GM21576 (cell line): ENCODE data around the gene CPLX3.

Source experiments
- ATAC-seq: cut with Tn5 transposase; IDR thresholded peaks from one replicate; pipeline ENCODE4 v1.9.1; 2021; ENCODE audit warnings: mild to moderate bottlenecking, moderate library complexity; ENCODE audit not compliant: unreplicated experiment

CPLX3 gene

DNA sequence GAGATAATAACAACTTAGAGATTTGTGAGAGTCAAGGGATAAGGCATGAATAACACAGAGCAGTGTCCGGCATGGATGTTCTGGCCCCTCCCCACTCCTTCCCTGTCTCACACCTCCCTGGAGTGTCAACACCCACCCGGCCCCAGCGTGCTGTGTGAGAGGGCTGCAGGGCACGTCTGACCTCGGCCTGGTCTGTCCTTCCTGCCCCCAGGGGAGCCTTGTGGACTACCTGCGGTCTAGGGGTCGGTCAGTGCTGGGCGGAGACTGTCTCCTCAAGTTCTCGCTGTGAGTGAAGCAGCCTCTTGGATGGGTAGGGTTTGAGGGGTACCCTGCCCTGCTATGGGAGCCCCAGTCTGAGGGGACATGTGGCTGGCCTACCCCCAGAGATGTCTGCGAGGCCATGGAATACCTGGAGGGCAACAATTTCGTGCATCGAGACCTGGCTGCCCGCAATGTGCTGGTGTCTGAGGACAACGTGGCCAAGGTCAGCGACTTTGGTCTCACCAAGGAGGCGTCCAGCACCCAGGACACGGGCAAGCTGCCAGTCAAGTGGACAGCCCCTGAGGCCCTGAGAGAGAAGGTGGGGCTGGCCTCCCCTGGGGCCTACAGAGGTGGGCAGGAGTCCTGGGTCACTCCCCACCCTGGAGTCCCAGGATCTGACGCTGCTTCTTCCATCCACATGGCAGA lies 25.0 kb upstream of the CPLX3 start:
- ATAC-seq, result no peak

DNA sequence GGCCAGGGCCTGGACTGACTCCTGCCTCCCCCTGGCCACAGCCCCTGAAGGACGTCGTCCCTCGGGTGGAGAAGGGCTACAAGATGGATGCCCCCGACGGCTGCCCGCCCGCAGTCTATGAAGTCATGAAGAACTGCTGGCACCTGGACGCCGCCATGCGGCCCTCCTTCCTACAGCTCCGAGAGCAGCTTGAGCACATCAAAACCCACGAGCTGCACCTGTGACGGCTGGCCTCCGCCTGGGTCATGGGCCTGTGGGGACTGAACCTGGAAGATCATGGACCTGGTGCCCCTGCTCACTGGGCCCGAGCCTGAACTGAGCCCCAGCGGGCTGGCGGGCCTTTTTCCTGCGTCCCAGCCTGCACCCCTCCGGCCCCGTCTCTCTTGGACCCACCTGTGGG lies 24.1 kb upstream of the CPLX3 start:
- ATAC-seq, result no peak

DNA sequence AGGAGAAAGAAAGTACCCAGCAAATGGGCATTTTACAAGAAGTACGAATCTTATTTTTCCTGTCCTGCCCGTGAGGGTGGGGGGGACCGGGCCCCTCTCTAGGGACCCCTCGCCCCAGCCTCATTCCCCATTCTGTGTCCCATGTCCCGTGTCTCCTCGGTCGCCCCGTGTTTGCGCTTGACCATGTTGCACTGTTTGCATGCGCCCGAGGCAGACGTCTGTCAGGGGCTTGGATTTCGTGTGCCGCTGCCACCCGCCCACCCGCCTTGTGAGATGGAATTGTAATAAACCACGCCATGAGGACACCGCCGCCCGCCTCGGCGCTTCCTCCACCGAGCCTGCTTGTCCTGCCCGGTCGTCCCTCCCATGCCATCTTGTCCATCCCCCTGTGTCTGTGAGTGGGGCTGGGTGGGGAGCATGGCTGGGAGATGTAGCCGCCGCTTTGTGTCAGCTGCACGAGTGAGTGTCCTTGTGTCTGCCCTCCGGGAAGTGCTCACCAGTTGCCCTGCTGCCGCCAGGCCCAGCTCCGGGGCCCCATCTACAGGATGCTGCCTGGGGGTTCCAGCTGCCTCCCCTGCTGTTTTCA lies 23.5 kb upstream of the CPLX3 start:
- ATAC-seq, result no peak

DNA sequence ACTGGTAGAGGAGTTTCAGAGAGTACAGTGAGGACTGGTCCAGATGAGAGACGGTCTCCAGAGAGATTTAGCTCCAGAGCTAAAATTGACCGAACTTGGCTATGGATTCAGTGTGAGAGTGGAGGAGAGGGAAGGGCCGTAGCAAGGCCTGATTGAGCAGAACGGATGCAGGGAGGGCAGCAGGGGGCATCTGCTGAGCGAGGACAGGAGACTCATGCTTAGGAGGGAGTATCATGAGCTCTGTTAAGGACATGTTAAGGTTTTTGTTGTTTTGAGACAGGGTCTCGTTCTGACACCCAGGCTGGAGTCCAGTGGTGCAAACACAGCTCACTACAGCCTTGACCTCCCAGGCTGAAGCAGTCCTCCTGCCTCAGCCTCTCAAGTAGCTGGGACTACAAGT lies 21.5 kb upstream of the CPLX3 start:
- no peak for ATAC-seq

DNA sequence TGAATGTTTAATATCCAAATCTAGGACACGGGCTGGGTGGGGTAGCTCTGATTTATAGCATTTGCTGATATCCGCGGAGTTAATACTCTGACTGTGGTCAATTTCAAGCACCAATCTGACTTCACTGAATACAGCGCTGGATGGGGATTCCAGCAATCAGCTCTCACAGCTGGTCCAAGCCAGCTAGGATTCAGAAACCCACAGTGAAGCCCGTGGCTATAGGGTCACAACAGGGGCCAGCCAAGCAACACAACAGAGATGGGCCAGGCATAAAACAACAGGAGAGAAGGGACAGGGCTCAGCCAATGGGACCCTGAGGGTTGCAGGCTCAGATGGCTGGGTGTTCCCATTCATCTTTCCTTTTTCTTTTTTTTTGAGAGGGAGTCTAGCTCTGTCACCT lies 19.1 kb upstream of the CPLX3 start:
- ATAC-seq, result no peak

DNA sequence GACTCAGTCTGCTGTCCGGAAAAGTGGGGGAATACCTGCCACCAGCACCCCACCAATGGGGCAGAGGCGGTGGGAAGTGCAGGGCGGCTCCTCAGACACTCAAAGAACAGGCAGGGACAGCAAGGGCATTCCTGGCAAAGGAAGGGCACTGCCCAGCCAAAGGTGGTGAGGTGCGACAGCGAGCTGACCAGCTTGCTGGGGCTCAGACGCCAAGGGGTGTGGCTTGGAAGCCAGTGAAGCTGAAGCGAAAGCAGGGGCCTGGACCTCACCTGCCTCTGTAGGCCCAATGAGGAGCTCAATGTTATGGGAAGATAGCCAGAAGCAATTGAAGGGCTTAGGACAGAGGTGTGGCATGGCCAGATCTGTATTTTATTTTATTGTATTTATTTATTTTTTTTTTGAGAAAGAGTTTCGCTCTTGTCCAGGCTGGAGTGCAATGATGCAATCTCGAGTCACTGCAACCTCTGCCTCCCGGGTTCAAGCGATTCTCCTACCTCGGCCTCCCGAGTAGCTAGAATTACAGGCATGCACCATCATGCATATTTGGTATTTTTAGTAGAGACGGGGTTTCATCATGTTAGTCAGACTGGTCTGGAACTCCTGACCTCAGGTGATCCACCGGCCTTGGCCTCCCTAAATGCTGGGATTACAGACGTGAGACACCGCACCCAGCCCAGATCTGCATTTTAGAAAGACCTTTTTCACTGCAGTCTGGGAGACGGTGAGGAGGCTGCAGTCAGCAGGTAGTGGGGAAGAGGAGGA lies 18.2 kb upstream of the CPLX3 start:
- no peak for ATAC-seq

DNA sequence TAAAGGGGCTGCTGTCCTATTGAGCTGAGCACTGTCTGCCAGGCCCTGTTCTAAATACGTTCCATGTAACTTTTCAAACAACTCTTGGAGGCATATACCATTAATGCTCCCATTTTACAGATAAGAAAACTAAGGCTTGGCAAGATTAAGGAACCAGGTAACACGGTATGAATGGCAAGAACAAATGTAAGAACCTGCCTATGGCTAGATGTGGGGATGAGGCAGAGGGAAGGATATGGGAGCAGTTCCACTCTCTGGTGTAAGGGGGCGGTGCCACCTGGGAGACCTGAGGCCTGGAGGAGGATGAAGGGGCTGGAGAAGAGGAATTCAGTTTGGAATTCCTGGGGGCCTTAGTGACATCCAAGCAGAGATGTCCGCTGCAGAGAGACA lies 17.6 kb upstream of the CPLX3 start:
- ATAC-seq, result no peak

DNA sequence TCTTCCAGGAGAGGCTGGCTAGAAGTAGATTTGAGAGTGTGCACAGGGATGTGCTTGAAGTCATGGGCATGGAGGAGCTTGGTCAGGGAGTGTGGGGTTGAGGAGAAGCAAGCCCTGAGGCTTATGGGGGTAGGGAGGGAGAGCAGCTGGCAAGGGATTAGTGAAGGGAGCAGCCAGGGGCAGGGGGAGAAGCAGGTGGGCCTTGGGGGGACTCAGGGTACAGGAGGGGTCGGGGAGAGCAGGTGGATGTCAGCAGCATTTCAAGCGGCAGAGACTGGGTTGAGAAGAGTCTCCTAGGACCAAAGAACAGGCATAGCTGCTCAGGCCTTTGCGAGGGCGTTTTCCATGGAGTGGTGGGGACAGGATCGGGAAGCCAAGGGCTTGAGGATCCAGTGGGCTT lies 17.2 kb upstream of the CPLX3 start:
- no peak for ATAC-seq

DNA sequence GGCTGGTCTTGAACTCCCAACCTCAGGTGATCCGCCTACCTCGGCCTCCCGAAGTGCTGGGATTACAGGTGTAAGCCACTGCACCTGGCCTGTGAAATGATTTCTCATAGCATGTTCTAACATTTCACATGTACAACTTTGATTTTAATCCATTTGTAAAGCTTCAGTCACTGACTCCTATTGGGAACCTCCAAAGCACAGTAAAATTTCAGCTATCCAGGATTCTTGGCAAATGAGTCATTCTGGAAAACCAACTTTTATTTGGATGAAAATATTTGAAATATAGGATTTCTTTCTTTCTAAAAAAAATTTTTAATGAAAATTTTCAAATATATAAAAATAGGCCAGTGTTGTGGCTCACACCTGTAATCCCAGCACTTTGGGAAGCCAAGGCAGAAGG lies 16.5 kb upstream of the CPLX3 start:
- ATAC-seq, result no peak

DNA sequence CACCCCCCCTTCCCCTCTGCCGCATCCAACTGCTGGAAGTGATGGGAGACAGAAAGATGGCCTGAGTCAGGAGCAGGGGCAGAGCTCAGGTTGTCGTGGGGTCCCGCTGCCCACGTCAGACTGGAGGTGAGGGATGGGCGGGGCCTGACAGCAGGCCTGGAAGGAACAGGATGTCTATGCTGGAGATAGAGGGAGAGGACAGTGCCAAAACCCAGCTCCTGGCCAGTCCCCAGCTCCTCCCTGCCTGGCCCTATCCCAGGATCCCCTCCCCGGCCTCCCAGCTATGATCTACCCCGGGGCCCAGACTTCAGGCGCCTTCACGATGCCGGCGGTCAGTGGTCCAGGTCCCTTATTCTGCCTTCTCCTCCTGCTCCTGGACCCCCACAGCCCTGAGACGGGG lies 13.9 kb upstream of the CPLX3 start, which contains the start of gene LMAN1L:
Gene LMAN1L, plus strand, starts transcription at position 303 of the 400 bp plus-strand sequence. Its CDS starts 20 bp downstream, at position 323.
- no peak for ATAC-seq

DNA sequence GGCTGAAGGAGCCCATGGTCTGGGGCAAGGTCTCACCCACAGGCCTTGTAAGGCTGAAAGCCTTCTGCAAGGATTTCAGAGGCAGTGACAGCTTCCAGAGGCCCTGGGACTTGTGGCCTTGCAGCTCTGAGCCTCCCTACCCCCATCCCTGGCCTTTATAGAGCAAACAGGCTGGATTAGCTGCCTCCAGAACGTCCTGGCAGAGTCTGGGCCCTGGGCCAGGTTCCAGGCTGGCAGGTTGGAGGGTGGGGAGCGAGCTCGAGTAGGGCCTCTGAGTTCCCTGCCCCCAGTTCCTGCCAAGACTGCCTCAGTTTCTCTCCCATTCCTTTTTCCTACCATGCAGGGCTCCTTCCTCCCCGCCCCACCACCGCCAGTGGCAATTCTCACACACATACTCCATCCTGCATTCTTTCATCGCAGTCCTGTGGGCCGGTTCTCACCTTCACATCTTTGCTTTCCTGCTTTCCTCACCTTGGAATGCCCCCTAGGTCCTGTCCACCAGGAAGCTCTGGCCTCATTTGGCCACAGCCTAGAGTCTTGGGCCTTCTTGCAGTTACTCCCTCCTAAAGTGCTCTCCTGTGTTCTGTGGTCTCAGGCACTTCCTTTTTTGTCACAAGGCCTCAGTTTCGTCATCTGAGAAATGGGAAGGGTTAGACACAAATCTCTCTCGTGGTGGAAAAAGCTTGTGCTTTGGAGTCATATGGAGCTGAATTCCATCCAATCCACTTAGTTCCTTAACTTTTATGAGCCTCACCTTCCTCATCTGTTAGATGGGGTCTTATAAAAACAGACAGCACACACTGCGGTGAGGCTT lies 11.1 kb upstream of the CPLX3 start:
- no peak for ATAC-seq

DNA sequence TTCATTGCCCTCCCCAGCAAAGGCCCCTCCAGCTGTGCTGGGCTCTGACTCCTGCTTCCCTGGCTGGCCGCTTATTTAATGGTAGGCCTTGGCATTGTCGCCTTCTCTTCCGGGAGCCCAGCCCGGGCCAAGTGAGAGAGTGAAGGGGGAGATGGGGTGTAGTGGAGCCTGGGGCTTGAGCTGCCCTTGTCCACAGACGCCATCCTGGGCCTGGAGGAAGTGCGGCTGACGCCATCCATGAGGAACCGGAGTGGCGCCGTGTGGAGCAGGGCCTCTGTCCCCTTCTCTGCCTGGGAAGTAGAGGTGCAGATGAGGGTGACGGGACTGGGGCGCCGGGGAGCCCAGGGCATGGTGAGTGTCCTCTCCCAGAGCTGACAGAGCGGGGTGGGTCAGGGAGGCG lies 10.5 kb upstream of the CPLX3 start:
- ATAC-seq, result no peak

DNA sequence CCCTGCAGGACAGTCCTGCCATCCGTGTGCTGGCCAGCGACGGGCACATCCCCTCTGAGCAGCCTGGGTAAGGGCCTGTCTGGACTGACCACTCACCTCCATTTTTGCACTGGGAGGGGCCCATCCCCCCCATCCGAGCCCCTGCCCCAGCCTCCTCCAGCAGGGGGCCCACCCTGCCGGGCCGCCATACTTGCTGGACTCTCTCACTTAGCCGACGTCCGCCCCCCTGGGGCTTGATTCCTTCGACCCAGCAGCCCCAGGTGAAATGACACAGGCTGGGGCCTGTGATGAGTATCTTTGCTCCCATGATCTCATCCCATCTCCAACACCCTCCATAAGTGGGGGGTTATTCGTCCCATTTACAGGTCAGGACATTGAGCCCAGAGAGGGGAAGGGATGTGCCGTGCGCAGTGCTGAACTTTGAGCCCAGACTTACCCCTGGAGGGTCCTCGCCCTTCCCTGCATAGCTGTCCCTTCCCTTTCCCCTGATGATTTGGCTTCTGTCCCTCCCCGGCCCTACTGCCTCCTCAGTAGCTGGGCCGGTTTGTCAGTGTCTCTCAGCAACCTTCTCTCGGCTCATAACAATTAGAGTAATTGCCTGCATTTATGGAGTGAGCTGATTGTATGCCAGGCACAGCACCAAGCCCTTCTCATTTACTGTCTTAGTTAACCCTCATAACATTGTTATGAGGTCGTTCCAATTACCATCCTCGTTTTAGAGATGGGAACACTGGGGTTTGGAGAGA lies 9.6 kb upstream of the CPLX3 start:
- ATAC-seq, result no peak

DNA sequence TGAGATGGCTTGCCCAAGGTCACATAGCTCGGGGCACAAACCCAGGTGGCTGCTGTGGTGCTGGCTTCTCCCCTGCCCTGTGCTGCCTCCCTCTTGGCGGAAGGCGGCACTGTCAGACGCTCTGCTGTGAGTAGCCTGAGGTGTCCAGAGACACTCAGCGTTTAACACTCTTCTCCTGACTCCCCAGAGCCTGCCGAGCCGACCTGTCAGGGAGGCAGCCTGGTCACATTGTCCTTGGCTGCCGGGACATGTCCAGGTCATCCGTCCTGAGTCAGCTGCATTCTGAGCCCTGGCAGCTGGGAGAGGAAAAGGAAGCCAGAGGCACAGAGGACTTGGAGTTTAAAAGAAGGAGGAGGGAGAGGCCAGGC lies 9.1 kb upstream of the CPLX3 start:
- ATAC-seq, result no peak

DNA sequence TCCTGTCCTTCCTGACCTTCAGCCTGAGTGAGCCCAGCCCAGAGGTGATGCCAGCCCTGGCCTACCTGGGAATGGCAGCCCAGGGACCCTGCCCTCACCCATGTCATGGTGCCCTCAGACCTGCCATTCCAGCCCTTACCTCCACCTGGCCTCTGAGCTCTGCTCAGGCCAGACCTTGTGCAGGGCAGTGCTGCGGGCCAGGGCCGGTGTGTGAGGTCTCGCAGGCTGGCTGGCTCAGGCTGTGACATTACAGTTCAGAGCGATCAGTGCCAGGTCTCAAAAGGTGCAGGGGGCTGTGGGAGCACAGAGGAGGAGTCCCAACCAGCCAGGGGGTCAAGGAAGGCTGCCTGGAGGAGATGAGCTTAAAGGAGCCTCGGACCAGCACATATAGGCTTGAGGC lies 6.4 kb upstream of the CPLX3 start:
- no peak for ATAC-seq

DNA sequence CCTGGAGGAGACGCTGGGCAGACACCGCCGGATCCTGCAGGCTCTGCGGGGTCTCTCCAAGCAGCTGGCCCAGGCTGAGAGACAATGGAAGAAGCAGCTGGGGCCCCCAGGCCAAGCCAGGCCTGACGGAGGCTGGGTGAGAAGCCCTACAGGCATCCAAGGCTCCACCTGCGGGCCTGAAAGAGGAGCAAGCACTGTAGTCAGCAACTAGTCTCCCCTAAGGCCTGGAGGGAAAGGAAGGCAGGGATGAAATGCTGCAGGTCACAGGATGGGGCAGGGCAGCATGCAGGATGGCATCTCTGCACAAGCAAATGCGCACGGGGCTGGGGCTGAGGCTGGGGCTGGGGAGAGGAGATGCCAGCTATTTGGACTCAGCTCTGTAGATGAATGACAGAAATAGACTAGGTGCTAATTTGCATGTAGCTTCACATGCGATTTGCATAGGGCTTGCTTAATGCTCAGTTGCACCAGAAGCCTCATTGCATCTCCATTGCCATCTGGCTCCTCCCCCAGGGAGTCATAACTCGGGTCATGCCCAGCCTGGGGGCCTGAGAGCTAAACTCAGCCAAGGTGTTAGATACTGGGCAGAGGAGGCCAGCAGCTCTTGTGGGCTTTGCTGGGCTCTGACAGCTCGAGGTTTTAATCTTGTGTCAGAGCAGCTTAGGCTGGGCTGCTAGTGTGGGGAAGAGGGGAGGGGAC lies 5.2 kb upstream of the CPLX3 start:
- ATAC-seq, result no peak

DNA sequence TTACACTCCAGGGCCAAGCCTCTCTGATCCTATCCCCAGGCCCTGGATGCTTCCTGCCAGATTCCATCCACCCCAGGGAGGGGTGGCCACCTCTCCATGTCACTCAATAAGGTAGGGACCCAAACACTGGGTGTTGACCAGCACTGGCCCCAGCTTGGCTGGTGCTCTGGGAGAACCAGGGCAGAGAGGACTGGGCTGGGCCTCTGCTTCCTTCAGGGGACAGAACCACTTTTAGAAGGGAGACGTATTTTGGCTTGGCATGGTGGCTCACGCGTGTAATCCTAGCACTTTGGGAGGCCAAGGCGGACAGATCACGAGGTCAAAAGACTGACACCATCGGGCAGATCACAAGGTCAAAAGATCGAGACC lies 4.7 kb upstream of the CPLX3 start:
- ATAC-seq, result no peak

DNA sequence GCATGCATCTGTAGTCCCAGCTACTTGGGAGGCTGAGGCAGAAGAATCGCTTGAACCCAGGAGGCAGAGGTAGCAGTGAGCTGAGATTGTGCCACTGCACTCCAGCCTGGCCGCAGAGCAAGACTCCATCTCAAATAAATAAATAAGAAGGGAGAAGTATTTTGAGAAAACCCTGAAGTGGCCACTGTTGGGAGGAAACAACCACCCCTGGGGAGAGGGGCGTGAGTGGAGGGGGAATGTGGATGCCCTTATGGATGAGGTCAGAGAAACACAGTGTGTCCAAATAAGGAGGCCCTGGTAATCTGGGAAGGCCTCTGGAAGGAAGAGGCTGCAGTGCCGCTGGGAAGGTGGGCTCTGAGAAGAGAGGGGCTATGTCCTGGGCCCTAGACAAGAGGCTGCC lies 4.2 kb upstream of the CPLX3 start:
- ATAC-seq, result no peak

DNA sequence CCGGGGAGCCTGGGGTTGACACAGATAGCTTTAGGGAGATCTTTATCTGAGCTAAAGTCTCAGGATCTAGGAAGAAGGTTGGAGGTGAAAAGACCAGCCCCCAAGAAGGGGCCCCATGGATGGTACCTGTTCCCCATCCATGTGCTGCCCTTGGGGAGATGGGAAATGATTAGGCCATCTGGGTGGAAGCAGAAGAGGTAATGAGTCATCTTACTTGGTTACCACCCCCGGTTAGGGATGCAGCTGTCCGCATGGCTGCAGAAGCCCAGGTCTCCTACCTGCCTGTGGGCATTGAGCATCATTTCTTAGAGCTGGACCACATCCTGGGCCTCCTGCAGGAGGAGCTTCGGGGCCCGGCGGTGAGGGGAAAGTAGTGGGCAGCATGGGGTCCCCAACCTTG lies 3.1 kb upstream of the CPLX3 start:
- ATAC-seq, result no peak

DNA sequence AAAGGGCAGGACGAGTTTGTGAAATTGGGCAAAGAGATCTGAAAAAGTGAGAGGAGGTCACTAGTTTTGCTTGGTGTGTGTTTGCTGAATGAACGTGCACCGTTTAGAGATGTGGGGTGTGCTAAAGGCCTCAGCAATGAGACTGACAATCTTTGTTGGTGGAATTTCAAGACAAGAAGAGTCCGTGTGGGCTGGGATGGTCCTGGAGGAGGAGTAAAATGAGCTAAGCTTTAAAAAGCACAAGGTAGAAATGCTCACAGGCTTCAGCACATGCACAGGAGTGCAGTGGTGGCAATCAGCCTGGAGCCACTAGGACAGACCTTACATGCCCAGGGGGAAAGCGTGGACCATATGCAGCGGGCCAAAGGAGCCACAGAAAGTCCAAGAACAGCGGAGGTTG lies 1.5 kb upstream of the CPLX3 start:
- no peak for ATAC-seq
